HG02571 (cell line): Measurements from ENCODE around the gene ERCC8.
"Not testable (repeated sequence)": the region's sequence is repeated elsewhere in the genome, so short reads cannot be mapped to it uniquely, and the experiment has no call there.

Experiments
- ATAC-seq: cut with Tn5 transposase; IDR thresholded peaks from one replicate; pipeline ENCODE4 v1.9.1; 2021; ENCODE audit warnings: mild to moderate bottlenecking, moderate library complexity; ENCODE audit not compliant: unreplicated experiment

Gene ERCC8

DNA sequence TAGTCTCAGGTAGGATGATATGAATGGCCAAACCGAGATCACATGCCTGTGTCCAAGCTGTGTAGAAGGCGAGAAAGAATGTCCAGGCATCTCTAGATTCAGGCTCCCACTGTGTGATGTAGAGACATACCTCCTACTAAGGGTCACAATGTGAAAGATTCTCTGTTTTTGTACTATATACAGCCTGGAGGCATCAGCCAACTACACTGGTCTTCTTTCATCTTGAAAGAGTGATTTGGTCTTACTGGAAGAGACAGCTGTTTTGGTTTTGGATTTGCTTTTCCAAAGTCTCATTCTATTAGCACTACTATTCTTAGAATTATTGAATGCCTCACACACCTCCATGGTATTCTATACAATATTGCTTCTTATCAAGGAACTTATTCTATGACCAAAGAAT is 26.4 kb downstream of the ERCC8 start:
- no peak for ATAC-seq

- no peak for ATAC-seq
Observed at GRCh38 chr5:60916646-60917045, 28.2 kb downstream of the ERCC8 start.

DNA sequence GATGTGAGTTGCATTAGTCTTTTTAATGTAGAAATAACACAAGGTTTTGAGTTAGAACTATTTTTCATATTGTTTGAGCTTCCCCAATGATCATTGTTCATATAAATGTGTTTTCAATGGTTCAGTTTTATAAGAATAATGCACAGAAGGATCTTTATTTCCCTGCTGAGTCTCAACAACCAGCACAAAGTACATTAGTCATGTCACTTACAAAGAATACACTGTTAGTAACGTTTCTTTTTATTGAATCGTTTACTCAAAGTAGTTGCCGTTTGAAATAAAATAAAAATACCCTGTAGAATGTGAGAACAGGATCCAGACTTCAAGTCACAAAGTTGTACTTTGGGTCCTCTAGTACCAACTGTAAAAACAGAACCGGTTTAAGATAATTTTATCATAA is 41.5 kb downstream of the ERCC8 start:
- no peak for ATAC-seq

- ATAC-seq: no peak
Observed at GRCh38 chr5:60896991-60897390, 47.9 kb downstream of the ERCC8 start.

DNA sequence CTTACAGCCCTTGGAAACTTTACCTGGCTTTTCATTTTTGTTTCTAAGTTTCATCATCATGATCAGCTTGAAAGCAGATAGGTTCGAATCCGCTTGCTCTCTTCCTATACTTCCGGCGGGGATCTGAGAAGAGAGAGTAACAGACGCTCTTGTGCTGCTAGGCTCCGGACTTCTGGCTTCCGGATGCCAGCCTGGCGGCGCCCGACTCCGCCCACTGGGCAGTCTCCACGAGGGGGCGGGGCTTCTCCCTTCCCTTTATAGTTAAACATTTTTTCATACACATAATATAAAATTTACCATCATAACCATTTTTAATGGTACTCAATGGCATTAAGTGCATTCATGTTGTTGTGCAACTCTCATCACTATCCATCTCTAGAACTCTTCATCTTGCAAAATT is 51.3 kb downstream of the ERCC8 start:
- no peak for ATAC-seq

GRCh38 chr5:60891667-60892066 is 53.2 kb downstream of the ERCC8 start:
- no peak for ATAC-seq

- no peak for ATAC-seq
Observed at GRCh38 chr5:60888359-60889061, 56.4 kb downstream of the ERCC8 start.

DNA sequence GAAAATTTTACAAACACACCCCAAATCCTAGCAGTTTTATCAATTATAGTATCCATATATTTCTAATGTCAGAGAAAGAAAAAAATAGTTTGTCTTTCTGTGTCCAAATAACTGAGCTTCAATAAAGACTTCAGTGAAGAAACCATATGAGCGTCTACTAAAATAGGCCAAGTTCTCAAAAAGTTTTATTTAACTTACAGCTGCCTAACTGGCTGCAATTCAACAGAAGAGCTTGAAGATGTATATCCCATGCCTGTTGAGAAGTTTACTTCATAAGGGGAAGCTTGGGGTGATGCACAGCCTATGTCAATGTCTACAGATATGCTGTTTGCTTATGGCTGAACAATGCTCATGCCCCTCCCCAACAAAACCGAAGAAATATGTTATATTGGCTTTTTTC is 57.1 kb downstream of the ERCC8 start:
- no peak for ATAC-seq

- no peak for ATAC-seq
Observed at GRCh38 chr5:60887096-60887495, 57.8 kb downstream of the ERCC8 start.

GRCh38 chr5:60886158-60886557 is 58.7 kb downstream of the ERCC8 start:
- ATAC-seq: no peak

- no peak for ATAC-seq
Observed at GRCh38 chr5:60883229-60883628, 61.6 kb downstream of the ERCC8 start.

DNA sequence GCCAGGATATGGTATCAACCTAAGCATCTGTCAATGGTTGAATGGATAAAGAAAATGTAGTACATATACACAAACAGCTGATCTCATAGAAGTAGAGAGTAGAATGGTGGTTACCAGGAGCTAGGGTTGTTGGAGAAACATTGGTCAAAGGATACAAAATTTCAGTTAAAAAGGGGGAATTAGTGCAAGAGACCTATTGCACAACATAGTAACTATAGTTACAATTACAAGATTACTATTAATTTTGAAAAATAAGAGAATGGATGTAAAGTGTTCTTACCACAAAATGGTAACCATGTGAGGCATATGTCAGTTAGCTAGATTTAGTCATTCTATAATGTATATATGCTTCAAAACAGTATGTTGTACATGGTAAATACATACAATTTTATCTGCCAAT is 72.0 kb downstream of the ERCC8 start:
- ATAC-seq: no peak

DNA sequence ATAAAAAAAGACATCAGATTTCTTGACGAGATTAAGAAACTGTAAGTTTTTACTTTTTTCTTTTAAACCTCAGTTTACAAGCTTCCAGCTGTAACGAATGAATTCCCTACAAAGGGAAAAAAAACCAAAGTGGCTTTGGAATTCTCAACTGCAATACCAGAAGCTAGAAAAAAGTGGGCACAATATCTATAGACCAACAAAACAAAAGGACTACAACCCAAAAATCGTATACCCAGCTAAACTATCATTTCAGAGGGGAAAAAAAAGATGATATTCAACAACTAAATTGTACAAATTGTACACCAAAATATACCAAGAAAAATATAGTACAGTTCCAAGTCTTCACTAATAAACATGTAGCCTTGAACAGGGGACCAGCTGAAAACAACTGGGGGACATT is 74.0 kb downstream of the ERCC8 start:
- ATAC-seq: no peak

GRCh38 chr5:60860572-60860971 is 84.3 kb downstream of the ERCC8 start:
- not testable (repeated sequence) for ATAC-seq

DNA sequence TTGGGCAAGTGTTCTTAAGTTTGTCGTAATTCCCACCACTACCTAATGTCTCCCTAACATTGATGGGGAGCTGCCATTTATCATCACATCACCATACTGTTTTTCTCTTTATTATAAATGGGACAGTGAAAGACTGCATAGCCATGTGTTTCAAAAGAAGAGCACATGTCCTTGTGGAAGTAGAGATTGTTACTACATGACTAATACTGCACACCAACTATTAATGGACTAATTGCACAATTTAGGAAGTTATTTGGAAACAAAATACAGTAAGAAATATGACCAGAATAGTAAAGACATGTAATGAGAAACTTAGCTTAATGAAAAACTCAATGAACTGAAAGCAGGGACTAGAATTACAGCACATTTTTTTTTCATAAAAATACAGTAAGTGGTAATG is 88.8 kb downstream of the ERCC8 start:
- ATAC-seq: no peak

GRCh38 chr5:60852940-60853339 is 91.9 kb downstream of the ERCC8 start:
- no peak for ATAC-seq

GRCh38 chr5:60852317-60852716 is 92.6 kb downstream of the ERCC8 start:
- no peak for ATAC-seq

DNA sequence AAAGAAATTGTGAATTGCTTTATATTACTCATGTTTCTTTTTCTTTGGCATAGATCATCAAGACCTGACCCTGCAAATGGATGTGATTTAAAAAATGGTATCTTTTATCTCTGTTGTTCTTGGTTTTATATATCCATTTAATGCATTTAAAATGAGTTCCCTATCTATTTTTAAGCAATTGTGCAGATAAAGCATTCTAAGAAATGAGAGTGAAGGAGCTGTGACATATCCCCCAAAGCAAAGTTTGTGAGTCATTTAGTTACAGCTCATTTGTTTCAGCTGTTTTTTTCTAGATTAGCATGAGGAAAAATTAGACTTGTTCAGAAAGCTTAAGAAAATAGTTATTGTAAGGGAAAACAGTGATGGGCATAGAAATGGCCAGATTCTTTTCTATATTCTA is 93.2 kb downstream of the ERCC8 start:
- no peak for ATAC-seq

- ATAC-seq: no peak
Observed at GRCh38 chr5:60846298-60846697, 98.6 kb downstream of the ERCC8 start.

DNA sequence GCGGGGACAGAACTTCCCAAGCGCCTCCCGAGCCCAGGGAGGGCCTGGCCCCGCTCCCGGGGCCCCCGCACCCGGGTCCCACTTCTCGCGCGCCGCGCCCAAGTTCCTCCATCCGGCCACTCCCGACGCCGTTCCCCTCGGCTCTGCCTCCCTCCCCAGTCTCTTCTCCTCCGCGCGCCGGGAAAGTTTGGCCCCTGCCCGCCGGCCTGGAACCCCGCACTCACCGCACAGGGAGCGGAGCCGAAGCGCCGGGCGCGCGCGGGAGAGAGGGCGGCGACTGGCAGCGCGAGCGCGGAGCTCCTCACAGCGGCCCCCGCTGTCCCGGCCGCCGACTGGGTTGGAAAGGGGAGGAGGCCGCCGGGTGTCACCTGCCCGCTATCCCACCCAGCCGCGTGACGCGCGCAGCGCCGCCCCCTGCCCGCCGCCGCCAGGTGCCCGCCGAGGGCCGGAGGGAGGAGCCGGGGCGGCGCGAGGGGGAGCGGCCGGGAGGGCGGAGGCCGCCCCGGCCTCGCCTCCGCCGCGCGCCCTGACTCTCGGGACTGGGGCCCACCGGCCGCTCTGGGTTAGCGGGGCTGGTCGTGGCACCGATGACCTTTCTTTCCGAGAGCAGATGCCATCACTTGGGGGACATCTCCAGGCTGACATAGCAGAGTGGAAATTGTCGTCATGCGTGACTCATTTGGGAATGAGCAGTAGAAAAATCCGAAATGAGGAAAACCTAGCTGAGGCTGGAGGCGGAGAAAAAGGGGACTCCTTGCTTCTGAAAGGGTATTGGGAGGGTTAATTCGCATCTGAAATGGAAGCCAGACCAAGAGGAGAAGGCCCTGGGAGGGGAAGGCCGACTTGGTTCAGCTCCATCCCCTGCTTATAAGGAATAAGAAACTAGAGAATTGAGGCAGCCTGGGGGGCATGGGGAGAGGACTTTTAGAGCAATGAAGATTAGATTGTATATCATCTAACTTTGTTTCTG is 100.6 kb downstream of the ERCC8 start, which contains the start of gene ELOVL7:
ELOVL7 (minus strand) TSS at position 334 of the 970 bp plus-strand sequence. CDS start 56,872 bp downstream, outside the sequence.
- ATAC-seq: peak; percentile 90

DNA sequence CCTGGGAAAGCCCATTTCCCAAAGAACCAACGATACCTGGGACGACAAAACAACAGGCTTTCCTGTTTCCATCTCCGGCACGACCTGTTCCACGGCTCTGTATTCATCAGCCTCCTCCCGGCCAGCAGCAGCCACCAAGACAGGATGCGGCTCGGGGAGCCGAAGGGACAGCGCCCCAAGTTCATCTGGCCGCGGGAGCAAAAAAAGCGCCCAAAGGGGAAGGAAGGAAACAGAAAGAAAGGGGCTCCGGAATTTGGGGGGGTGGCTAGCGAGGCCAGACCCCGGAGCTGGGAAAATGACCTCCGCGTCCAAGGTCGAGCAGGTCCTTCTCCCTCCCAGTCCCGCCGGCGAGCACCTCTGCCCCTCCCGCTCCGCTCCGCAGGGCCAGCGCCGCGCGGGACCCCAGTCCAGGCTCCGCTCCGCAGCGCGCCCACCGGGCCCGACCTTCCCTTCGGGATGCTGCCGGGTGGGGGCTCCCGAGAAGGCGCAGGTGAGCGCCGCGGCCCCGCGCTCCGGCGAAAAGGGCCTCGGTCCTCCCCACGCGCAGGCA is 101.4 kb downstream of the ERCC8 start:
- ATAC-seq: peak; percentile 18
